Neural progenitor cell (in vitro differentiated cells): ENCODE measurements around the gene WNT5B. TPM values are rescaled to one million over a fixed set of nuclear protein-coding genes. Genes with fewer than 3 reads are reported as not detected.

ENCODE experiments used
- DNase-seq: peaks from one replicate; pipeline ENCODE4 v3.0.0-alpha.2; 2016; ENCODE audit warnings: low spot score
- H2AFZ ChIP-seq: fragments of 200-600 bp; sonication (generic); replicated peaks from 2 replicates; pipeline ENCODE4 v1.6.1; 2016; ENCODE audit warnings: antibody characterized with exemption
- H3F3A ChIP-seq: fragments of 200-600 bp; sonication (generic); 2 replicates; pipeline ENCODE4 v1.6.1; 2016; ENCODE audit warnings: antibody characterized with exemption, low read depth
- H3K27ac ChIP-seq: fragments of 200-600 bp; sonication (generic); 2 replicates; pipeline ENCODE4 v1.5.1; 2016; ENCODE audit warnings: mild to moderate bottlenecking
- H3K27me3 ChIP-seq: fragments of 200-600 bp; sonication (generic); 2 replicates; pipeline ENCODE4 v1.6.1; 2016; ENCODE audit warnings: mild to moderate bottlenecking, moderate library complexity
- H3K36me3 ChIP-seq: fragments of 200-600 bp; sonication (generic); 2 replicates; pipeline ENCODE4 v1.5.1; 2016
- H3K4me1 ChIP-seq: fragments of 200-600 bp; sonication (generic); 2 replicates; pipeline ENCODE4 v1.6.1; 2016; ENCODE audit warnings: mixed run types
- H3K4me2 ChIP-seq: fragments of 200-600 bp; sonication (generic); 2 replicates; pipeline ENCODE4 v1.6.1; 2016
- H3K4me3 ChIP-seq: fragments of 200-600 bp; sonication (generic); 2 replicates; pipeline ENCODE4 v1.5.1; 2016
- H3K79me2 ChIP-seq: fragments of 200-600 bp; sonication (generic); 2 replicates; pipeline ENCODE4 v1.6.1; 2016; ENCODE audit warnings: low read depth
- H3K9ac ChIP-seq: fragments of 200-600 bp; sonication (generic); 2 replicates; pipeline ENCODE4 v1.6.1; 2016
- H3K9me3 ChIP-seq: fragments of 200-600 bp; sonication (generic); 2 replicates; pipeline ENCODE4 v1.5.1; 2016; ENCODE audit warnings: low read depth
- H4K20me1 ChIP-seq: fragments of 200-600 bp; sonication (generic); 2 replicates; pipeline ENCODE4 v1.6.1; 2016; ENCODE audit warnings: low read depth
- H3K27ac Mint-ChIP-seq: 3 replicates; pipeline ENCODE4 v1.8.0; 2021; ENCODE audit warnings: mixed read lengths
- H3K27me3 Mint-ChIP-seq: 2 replicates; pipeline ENCODE4 v1.8.0; 2022; ENCODE audit warnings: low read depth, mild to moderate bottlenecking, inconsistent platforms, moderate library complexity, mixed read lengths; ENCODE audit not compliant: insufficient read depth
- H3K36me3 Mint-ChIP-seq: 3 replicates; pipeline ENCODE4 v1.8.0; 2021; ENCODE audit warnings: mixed read lengths
- H3K4me1 Mint-ChIP-seq: 3 replicates; pipeline ENCODE4 v1.8.0; 2021; ENCODE audit warnings: mixed read lengths
- H3K4me3 Mint-ChIP-seq: 3 replicates; pipeline ENCODE4 v1.8.0; 2021; ENCODE audit warnings: mild to moderate bottlenecking, moderate library complexity, mixed read lengths
- H3K9me3 Mint-ChIP-seq: 3 replicates; pipeline ENCODE4 v1.8.0; 2020; ENCODE audit warnings: mixed read lengths
- CTCF ChIP-seq: fragments of 200-600 bp; sonication (generic); IDR thresholded peaks from 2 replicates; pipeline ENCODE4 v1.5.1; 2017; ENCODE audit warnings: antibody characterized with exemption, mild to moderate bottlenecking
- EZH2 ChIP-seq: fragments of 200-600 bp; sonication (generic); IDR thresholded peaks from 2 replicates; pipeline ENCODE4 v1.6.1; 2017; ENCODE audit warnings: antibody characterized with exemption, mild to moderate bottlenecking, moderate library complexity
- EZH2phosphoT487 ChIP-seq: fragments of 200-600 bp; sonication (generic); IDR thresholded peaks from 2 replicates; pipeline ENCODE4 v1.6.1; 2017; ENCODE audit warnings: antibody characterized with exemption
- total RNA-seq: library from RNA; depleted of rRNA; stranded (reverse); fragments of >200 nt; gene quantifications from 2 replicates; pipeline ENCODE4 v1.2.3, GENCODE V29; 2015; ENCODE audit warnings: low replicate concordance

Gene WNT5B
- total RNA-seq, 1 donor from 2014 or later = 43.7 TPM

GRCh38 chr12:1613860-1614259, 15.2 kb upstream of the WNT5B start:
- Mint-ChIP-seq H3K36me3 (peaks cover 2% of the 10 kb centered on the region), H3K27me3 (peaks cover 8% of the 10 kb centered on the region), H3K9me3 (no peaks in the 10 kb centered on the region), H3K4me3 (no peak overlapping the region), H3K4me1 (peaks cover 46% of the 10 kb centered on the region), H3K27ac (no peak overlapping the region)
- TF ChIP-seq EZH2 (no peak), CTCF (no peak)
- H3K27ac ChIP-seq = no peak overlapping the region
- H3F3A ChIP-seq = peaks cover 15% of the 10 kb centered on the region
- no peak for DNase-seq
- peaks cover 36% of the 10 kb centered on the region for H3K79me2 ChIP-seq
- no peaks in the 10 kb centered on the region for H3K36me3 ChIP-seq
- peaks cover 72% of the 10 kb centered on the region for H4K20me1 ChIP-seq
- H3K4me1 ChIP-seq = peaks cover 31% of the 10 kb centered on the region
- H3K27me3 ChIP-seq = no peaks in the 10 kb centered on the region
- no peak overlapping the region for H2AFZ ChIP-seq
- no peak overlapping the region for H3K9ac ChIP-seq
- no peak overlapping the region for H3K4me3 ChIP-seq
- no peak overlapping the region for H3K4me2 ChIP-seq
- H3K9me3 ChIP-seq = no peaks in the 10 kb centered on the region

- Mint-ChIP-seq H3K4me1 (peaks cover 50% of the 10 kb centered on the region), H3K36me3 (peaks cover 2% of the 10 kb centered on the region), H3K4me3 (no peak overlapping the region), H3K27me3 (peaks cover 8% of the 10 kb centered on the region), H3K9me3 (no peaks in the 10 kb centered on the region), H3K27ac (no peak overlapping the region)
- Histone ChIP-seq H3K4me1 (peaks cover 36% of the 10 kb centered on the region), H3K36me3 (no peaks in the 10 kb centered on the region), H3K4me2 (no peak overlapping the region), H3K79me2 (peaks cover 36% of the 10 kb centered on the region), H3K27ac (no peak overlapping the region), H3F3A (peaks cover 18% of the 10 kb centered on the region), H3K27me3 (no peaks in the 10 kb centered on the region), H3K9me3 (no peaks in the 10 kb centered on the region), H3K9ac (no peak overlapping the region), H2AFZ (no peak overlapping the region), H3K4me3 (no peak overlapping the region), H4K20me1 (peaks cover 76% of the 10 kb centered on the region)
- TF ChIP-seq EZH2 (no peak), EZH2phosphoT487 (no peak)
- no peak for DNase-seq
Measured at GRCh38 chr12:1614360-1614759, 14.7 kb upstream of the WNT5B start.

- Histone ChIP-seq H4K20me1 (peaks cover 75% of the 10 kb centered on the region), H3K9ac (no peak overlapping the region), H3K36me3 (no peaks in the 10 kb centered on the region), H3K27ac (no peak overlapping the region), H3K79me2 (peaks cover 32% of the 10 kb centered on the region), H3F3A (peaks cover 18% of the 10 kb centered on the region), H3K4me3 (no peak overlapping the region), H3K4me1 (peaks cover 36% of the 10 kb centered on the region), H3K27me3 (no peaks in the 10 kb centered on the region), H2AFZ (no peak overlapping the region), H3K4me2 (no peak overlapping the region), H3K9me3 (no peaks in the 10 kb centered on the region)
- TF ChIP-seq CTCF (no peak), EZH2phosphoT487 (no peak), EZH2 (no peak)
- no peaks in the 10 kb centered on the region for H3K9me3 Mint-ChIP-seq
- no peak overlapping the region for H3K4me3 Mint-ChIP-seq
- peaks cover 5% of the 10 kb centered on the region for H3K27me3 Mint-ChIP-seq
- H3K27ac Mint-ChIP-seq = no peak overlapping the region
- H3K36me3 Mint-ChIP-seq = peaks cover 7% of the 10 kb centered on the region
- peaks cover 44% of the 10 kb centered on the region for H3K4me1 Mint-ChIP-seq
- DNase-seq = no peak
Measured at GRCh38 chr12:1616233-1617066, 12.6 kb upstream of the WNT5B start.

GRCh38 chr12:1618489-1618888, 10.5 kb upstream of the WNT5B start:
- Histone ChIP-seq H3K9ac (no peak overlapping the region), H3K4me2 (no peak overlapping the region), H3F3A (peaks cover 3% of the 10 kb centered on the region), H2AFZ (no peak overlapping the region), H3K9me3 (no peaks in the 10 kb centered on the region), H3K4me3 (no peak overlapping the region), H3K79me2 (peaks cover 17% of the 10 kb centered on the region), H3K27me3 (no peaks in the 10 kb centered on the region), H3K27ac (no peak overlapping the region), H3K36me3 (no peaks in the 10 kb centered on the region), H4K20me1 (peaks cover 60% of the 10 kb centered on the region), H3K4me1 (peaks cover 26% of the 10 kb centered on the region)
- Mint-ChIP-seq H3K4me1 (peaks cover 36% of the 10 kb centered on the region), H3K4me3 (no peak overlapping the region), H3K27ac (no peak overlapping the region), H3K27me3 (peaks cover 3% of the 10 kb centered on the region), H3K36me3 (peaks cover 8% of the 10 kb centered on the region), H3K9me3 (peaks cover under 1% of the 10 kb centered on the region)
- no peak for TF ChIP-seq EZH2
- TF ChIP-seq EZH2phosphoT487 = no peak
- no peak for TF ChIP-seq CTCF
- no peak for DNase-seq
